Measurements from ENCODE around the gene EMC9.

EMC9 gene

GRCh38 chr14:24176599-24176998 is 35.2 kb upstream of the EMC9 start:
- DNase-seq, result no peak

DNA sequence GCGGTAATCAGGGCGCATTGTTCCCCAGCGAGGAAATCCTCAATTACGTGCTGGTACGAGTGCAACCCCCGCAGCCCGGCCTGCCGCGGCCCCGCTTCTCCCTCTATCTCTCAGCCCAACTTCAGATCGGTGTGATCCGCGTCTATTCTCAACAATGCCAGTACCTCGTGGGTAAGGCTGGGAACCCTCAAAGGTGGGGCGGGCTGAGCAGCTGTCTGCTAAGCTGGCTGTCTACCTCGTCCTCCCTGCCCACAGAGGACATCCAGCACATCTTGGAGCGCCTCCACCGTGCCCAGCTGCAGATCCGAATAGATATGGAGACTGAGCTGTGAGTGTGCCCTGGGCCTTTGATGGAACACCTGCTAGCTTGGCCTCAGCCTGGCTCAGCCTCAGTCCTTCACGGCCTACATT is 31.5 kb upstream of the EMC9 start:
- DNase-seq, result no peak

- DNase-seq, result no peak
Observed at GRCh38 chr14:24172261-24172860, 31.0 kb upstream of the EMC9 start.

GRCh38 chr14:24171422-24172260 is 30.2 kb upstream of the EMC9 start, which contains the start of gene REC8:
Gene REC8, plus strand, starts transcription at chr14:24172080. Its CDS starts 473 bp downstream, at chr14:24172553.
- DNase-seq, result peak; percentile 58

DNA sequence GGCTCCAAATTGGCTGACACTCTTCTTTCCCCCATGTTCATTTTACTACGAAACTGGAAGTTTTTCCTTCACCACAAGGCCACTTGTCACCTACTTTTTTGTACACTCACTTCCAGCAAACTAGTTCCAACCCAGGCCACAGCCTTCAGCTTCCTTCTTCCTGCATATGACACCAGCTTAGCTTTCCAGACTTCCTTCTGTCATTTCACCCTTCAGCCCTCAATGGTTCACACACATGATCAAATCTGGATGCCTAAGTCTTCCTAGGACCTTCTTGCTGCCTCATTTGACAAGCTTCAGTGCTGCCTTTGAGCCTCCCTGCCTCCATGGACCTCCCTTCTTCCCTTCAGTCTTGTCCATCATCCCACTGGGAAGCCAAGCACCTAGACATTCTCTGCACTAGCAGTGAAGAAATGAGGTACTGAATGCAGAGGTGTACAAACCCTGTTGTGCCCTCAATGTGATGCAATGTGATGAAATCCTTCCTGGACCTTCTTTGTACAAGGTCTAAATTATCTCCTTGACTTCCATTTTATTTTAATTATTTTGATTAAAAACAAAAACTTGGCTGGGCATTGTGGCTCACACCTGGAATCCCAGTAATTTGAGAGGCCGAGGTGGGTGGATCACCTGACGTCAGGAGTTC is 26.2 kb upstream of the EMC9 start:
- no peak for DNase-seq

- no peak for DNase-seq
Observed at GRCh38 chr14:24165785-24166184, 24.4 kb upstream of the EMC9 start.

DNA sequence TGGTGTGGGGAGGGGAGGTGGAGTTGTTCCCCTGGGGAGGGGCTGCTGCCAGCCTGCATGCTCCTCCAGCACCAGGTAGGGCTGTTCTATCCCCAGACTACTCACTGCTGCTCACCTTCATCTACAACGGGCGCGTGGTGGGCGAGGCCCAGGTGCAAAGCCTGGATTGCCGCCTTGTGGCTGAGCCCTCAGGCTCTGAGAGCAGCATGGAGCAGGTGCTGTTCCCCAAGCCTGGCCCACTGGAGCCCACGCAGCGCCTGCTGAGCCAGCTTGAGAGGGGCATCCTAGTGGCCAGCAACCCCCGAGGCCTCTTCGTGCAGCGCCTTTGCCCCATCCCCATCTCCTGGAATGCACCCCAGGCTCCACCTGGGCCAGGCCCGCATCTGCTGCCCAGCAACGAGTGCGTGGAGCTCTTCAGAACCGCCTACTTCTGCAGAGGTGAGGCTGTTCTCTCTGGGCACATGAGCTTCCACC is 23.2 kb upstream of the EMC9 start:
- no peak for DNase-seq

GRCh38 chr14:24162093-24162492 is 20.7 kb upstream of the EMC9 start:
- DNase-seq, result no peak

- DNase-seq, result peak; percentile 98
Observed at GRCh38 chr14:24160850-24161804, 19.7 kb upstream of the EMC9 start, which contains the start of gene IRF9. Gene IRF9, plus strand, starts transcription at chr14:24161265. Its CDS starts 880 bp downstream, at chr14:24162145.

GRCh38 chr14:24160499-24160849 is 19.1 kb upstream of the EMC9 start:
- no peak for DNase-seq

DNA sequence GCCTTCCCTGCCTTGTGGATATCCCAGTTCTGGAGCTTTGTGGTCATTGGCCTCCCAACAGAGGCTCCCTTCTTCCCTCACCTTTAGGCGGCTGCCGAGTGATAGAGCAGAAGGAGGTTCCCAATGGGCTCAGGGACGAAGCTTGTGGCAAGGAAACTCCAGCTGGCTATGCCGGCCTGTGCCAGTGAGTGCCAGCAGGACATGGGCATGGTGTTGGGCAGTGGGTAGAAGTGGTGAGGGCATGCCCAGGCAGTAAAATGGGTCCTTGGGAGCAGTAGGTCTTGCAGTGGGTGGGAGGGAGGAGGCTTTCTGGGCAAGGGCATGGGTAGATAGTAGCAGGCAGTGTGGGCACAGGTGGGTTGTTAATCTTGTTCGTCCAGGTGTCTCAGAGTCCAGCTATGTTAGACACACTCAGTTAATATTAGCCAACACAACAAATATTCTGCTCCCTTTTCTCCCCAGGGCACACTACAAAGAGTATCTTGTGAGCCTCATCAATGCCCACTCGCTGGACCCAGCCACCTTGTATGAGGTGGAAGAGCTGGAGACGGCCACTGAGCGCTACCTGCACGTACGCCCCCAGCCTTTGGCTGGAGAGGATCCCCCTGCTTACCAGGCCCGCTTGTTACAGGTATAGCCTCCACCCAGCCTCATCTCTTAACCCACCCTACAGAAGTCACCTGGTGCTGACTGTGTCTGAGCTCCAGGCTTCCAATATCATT is 18.5 kb upstream of the EMC9 start:
- no peak for DNase-seq

GRCh38 chr14:24157331-24157730 is 15.9 kb upstream of the EMC9 start:
- no peak for DNase-seq

DNA sequence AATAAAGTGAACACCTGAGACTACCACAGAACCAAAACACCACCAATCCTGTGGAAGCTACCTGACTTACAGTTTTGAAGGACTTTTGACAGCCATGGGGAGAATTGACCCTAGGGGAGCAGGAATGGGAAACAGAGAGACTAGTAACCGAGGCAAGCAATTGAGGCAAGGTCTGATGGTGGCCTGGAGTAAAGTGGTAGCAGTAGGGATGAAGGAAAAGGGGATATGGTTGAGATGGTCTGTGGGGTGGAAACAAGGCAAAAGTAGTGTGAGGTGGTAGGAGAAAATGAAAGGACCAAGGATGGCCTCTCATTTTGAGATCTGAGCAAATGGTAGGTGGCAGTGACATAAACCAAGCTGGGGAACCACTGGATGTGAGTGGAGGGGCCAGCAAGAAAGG is 15.4 kb upstream of the EMC9 start:
- DNase-seq, result no peak

DNA sequence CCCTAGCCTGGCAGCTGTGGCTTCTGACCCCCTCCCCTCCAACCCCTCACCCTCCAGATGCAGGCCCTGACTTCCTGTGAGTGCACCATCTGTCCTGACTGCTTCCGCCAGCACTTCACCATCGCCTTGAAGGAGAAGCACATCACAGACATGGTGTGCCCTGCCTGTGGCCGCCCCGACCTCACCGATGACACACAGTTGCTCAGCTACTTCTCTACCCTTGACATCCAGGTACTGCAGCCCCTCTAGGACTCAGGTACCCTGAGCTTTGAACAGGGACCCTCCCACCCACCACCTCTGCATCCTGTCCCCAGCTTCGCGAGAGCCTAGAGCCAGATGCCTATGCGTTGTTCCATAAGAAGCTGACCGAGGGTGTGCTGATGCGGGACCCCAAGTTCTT is 13.7 kb upstream of the EMC9 start:
- no peak for DNase-seq

GRCh38 chr14:24151404-24152080 is 10.2 kb upstream of the EMC9 start:
- DNase-seq, result no peak

DNA sequence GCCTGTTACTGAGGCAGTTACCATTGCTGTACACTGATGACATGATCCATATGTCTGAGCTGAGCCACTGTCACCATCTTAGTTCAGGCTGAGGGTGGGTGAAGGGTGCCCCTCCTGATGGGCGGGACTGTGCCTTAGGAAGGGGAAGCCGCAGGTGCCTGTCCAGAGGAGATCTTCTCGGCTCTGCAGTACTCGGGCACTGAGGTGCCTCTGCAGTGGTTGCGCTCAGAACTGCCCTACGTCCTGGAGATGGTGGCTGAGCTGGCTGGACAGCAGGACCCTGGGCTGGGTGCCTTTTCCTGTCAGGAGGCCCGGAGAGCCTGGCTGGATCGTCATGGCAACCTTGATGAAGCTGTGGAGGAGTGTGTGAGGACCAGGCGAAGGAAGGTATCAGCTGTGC is 9.6 kb upstream of the EMC9 start:
- no peak for DNase-seq

DNA sequence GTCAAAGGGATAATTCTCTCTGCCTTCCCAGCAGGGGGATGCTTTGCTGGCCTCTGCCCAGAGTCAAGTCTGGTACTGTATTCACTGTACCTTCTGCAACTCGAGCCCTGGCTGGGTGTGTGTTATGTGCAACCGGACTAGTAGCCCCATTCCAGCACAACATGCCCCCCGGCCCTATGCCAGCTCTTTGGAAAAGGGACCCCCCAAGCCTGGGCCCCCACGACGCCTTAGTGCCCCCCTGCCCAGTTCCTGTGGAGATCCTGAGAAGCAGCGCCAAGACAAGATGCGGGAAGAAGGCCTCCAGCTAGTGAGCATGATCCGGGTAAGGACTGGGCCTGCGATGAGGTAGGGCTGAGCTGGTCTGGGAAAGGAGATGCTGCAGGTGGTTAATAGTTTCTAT is 9.2 kb upstream of the EMC9 start:
- DNase-seq, result no peak

GRCh38 chr14:24150061-24150460 is 8.7 kb upstream of the EMC9 start:
- DNase-seq, result no peak

DNA sequence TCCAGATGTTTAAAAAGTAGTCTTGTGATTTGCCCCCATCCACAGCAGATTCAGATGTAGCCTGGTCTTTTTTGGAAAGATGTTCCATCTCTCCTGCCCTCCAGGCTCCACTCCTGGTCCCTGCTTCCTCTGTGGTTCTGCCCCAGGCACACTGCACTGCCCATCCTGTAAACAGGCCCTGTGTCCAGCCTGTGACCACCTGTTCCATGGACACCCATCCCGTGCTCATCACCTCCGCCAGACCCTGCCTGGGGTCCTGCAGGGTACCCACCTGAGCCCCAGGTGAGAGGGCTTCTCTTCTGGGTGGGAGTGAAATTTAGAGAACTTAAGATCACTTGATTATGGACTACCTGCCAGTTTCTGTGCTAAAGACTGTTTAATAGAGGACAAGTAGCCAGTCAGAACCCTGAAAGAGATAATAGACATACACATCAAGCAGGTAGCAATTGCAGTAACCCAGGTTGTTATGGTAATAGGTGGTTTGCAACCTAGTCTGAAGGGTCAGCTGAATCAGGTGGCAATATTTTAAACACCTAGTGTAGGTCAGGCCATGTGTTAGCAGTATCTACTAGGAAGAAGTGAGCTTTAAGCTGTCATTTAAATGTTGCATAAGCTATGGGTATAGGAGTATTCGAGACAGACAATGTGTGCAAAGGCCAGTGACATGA is 8.0 kb upstream of the EMC9 start:
- no peak for DNase-seq

- DNase-seq, result no peak
Observed at GRCh38 chr14:24147761-24148428, 6.5 kb upstream of the EMC9 start.
